Measurements from ENCODE around the gene EFHD1.
"Not testable (repeated sequence)": the region's sequence is repeated elsewhere in the genome, so short reads cannot be mapped to it uniquely, and the experiment has no call there.

Gene EFHD1

GRCh38 chr2:232653441-232653840, 20.0 kb downstream of the EFHD1 start:
- DNase-seq: no peak

GRCh38 chr2:232655392-232655791, 22.0 kb downstream of the EFHD1 start:
- DNase-seq: no peak

GRCh38 chr2:232658217-232658785, 24.9 kb downstream of the EFHD1 start:
- no peak for DNase-seq

- DNase-seq: no peak
These were observed 26.0 kb downstream of the EFHD1 start for GRCh38 chr2:232659359-232659758.

- DNase-seq: no peak
These were observed 29.3 kb downstream of the EFHD1 start for GRCh38 chr2:232662486-232663260.

GRCh38 chr2:232666051-232666805, 32.8 kb downstream of the EFHD1 start:
- DNase-seq: no peak

GRCh38 chr2:232667989-232668583, 34.7 kb downstream of the EFHD1 start:
- no peak for DNase-seq

- no peak for DNase-seq
These were observed 35.5 kb downstream of the EFHD1 start for GRCh38 chr2:232668805-232669444.

- no peak for DNase-seq
These were observed 39.2 kb downstream of the EFHD1 start for GRCh38 chr2:232672588-232672987.

GRCh38 chr2:232674491-232674890, 41.1 kb downstream of the EFHD1 start:
- DNase-seq: no peak

- no peak for DNase-seq
These were observed 42.0 kb downstream of the EFHD1 start for GRCh38 chr2:232675381-232675780.

GRCh38 chr2:232680006-232680405, 46.6 kb downstream of the EFHD1 start:
- DNase-seq: no peak

- DNase-seq: no peak
These were observed 48.1 kb downstream of the EFHD1 start for GRCh38 chr2:232681527-232681926.

- no peak for DNase-seq
These were observed 50.0 kb downstream of the EFHD1 start for GRCh38 chr2:232683368-232683767.

GRCh38 chr2:232685391-232685790, 52.0 kb downstream of the EFHD1 start:
- DNase-seq: not testable (repeated sequence)

- no peak for DNase-seq
These were observed 54.2 kb downstream of the EFHD1 start for GRCh38 chr2:232687382-232688160.

GRCh38 chr2:232688201-232688600, 54.8 kb downstream of the EFHD1 start:
- DNase-seq: no peak

- DNase-seq: no peak
These were observed 55.9 kb downstream of the EFHD1 start for GRCh38 chr2:232689152-232689910.

- DNase-seq: not testable (repeated sequence)
These were observed 57.7 kb downstream of the EFHD1 start for GRCh38 chr2:232691117-232691516.

GRCh38 chr2:232693344-232693743, 59.9 kb downstream of the EFHD1 start:
- DNase-seq: no peak

- no peak for DNase-seq
These were observed 63.2 kb downstream of the EFHD1 start for GRCh38 chr2:232696609-232697058.
